Memory B cell (primary cell): Measurements from ENCODE around the gene DLX2.

Source experiments
- ATAC-seq: fragments of 150-1000 bp; cut with Tn5 transposase; 2 replicates; pipeline ENCODE4 v1.10.0; 2021; ENCODE audit warnings: low read depth, mild to moderate bottlenecking, moderate library complexity
- DNase-seq, 2 donors: peaks; one replicate each; pipeline ENCODE4 v3.0.0; 2022; ENCODE audit warnings: low spot score in 2 of 2
- H3K27ac Mint-ChIP-seq: one replicate; pipeline ENCODE4 v1.8.0; 2022; ENCODE audit warnings: mild to moderate bottlenecking, moderate library complexity, mixed read lengths
- H3K27me3 Mint-ChIP-seq: one replicate; pipeline ENCODE4 v1.8.0; 2022; ENCODE audit warnings: mixed read lengths
- H3K36me3 Mint-ChIP-seq: one replicate; pipeline ENCODE4 v1.8.0; 2022; ENCODE audit warnings: mild to moderate bottlenecking, mixed read lengths
- H3K4me1 Mint-ChIP-seq: one replicate; pipeline ENCODE4 v1.8.0; 2022; ENCODE audit warnings: mixed read lengths
- H3K4me3 Mint-ChIP-seq: one replicate; pipeline ENCODE4 v1.8.0; 2022; ENCODE audit warnings: mild to moderate bottlenecking, moderate library complexity, mixed read lengths
- H3K9me3 Mint-ChIP-seq: one replicate; pipeline ENCODE4 v1.8.0; 2022; ENCODE audit warnings: mixed read lengths

Gene DLX2

DNA sequence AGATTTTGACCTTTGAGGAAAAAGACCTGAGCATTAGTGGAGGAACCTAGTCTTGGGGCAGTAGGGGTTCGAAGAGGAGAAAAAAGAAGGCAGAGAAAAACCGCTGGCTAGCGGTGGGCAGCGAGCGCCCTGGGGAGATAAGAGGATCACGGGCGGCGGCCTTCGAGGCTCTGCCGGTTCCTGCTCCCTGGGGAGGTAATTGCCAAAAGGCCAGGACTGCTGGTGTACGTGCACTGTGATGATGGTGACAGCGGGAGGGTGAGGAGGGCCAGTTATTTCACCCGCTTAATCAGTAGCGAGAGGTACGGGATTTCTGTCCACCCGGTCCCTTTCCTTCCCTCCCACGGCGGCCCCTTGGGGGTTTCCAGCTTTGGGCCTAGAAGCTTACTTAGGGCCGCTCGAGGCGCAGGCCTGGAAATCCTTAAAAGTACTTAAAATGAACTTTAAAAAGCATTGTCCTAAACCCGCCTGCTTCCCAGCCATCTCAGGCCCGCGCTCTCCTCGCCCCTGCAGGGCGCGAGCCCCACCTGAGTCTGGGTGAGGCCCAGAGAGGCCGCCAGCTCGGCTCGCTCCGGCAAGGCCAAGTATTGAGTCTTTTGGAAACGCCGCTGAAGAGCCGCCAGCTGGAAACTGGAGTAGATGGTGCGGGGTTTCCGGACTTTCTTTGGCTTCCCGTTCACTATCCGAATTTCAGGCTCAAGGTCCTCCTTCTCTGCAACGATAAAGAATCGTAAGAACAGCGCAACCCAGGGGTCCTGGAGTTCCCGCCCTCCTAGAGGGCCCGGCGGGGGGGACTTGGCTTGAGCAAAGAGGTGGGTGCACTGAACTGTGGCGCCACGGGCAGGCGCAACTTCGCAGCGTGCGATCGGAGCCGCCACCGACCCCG lies 1.5 kb downstream of the DLX2 start:
- Mint-ChIP-seq H3K4me3 (peak overlapping the region; percentile 66), H3K4me1 (peaks cover 17% of the 10 kb centered on the region), H3K9me3 (peaks cover 5% of the 10 kb centered on the region), H3K27me3 (peaks cover 29% of the 10 kb centered on the region), H3K27ac (peak overlapping the region; percentile 73), H3K36me3 (no peaks in the 10 kb centered on the region)
- no peak for ATAC-seq
- DNase-seq = peak in 1 of 2 donors; percentile 34

DNA sequence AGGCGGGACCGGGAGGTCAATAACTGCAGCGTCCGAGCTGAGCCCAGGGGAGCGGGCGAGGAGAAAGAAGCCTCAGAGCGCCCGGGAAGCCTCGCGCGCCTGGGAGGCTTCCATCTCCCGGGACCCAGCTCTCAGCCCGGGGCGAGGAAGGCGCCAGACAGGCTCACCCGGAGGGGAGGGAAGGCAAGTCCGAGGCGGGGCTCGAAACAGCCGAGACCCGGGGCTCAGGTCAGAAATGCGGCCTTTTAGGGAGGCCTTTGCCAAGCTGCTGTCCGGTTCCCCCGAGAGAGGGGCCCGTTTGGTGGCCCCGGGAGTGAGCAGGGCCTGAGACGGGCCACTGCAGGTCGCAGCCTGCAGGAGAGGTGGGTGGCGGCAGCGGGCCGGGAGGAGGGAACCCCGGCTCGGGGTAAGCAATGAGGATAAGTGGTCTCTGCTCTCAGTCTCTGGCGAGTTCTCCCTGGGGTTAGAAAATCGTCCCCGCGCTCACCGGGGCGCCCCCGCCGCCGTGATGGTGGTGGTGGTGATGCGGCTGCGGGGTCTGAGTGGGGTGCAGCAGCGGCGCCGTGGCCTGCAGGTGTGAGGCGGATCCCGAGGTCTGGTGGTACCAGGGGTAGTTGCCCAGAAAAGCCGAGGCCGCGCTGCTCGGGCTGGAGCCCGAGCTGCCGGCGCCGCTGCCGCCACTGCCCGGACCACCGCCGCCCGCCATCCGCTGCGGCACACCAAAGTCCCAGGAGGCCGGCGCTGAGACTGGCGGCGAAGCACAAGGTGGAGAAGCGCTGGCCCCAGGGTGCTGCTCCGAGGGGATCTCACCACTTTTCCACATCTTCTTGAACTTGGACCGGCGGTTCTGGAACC lies 2.4 kb downstream of the DLX2 start:
- peaks cover 5% of the 10 kb centered on the region for H3K9me3 Mint-ChIP-seq
- peaks cover 29% of the 10 kb centered on the region for H3K27me3 Mint-ChIP-seq
- ATAC-seq = no peak
- peaks cover 23% of the 10 kb centered on the region for H3K4me1 Mint-ChIP-seq
- no peak overlapping the region for H3K27ac Mint-ChIP-seq
- DNase-seq = peak in 1 of 2 donors; percentile 42
- H3K4me3 Mint-ChIP-seq = peak overlapping the region; percentile 29
- H3K36me3 Mint-ChIP-seq = no peaks in the 10 kb centered on the region

DNA sequence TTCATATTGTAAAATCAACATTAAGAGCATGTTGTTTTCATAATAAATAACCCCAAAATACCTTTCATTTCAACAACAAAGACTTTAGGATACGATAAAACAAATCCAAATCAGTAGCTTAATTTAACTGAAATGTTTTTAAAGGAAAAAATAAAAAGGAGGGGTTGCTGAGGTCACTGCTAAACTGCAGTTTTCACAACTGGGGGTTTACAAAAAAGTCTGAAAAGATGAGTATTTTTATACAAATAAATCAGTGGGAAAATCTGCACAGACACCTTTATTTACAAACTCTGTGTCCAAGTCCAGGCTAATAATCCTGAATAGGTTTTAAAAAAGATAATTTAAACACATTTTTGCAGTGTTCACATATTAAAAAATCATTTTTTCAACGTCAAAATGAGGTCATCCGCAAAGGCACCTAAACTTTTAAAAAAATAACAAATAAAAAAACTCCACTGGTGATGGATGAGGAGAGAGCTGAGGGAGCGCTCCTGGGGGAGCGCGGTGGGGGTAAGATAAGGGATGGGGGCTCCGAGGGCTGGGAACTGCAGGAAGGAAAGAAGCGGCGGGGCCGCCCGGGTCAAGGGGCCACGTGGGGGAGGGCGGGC lies 3.1 kb downstream of the DLX2 start:
- peaks cover 23% of the 10 kb centered on the region for H3K4me1 Mint-ChIP-seq
- DNase-seq = no peak
- H3K27me3 Mint-ChIP-seq = peaks cover 26% of the 10 kb centered on the region
- H3K36me3 Mint-ChIP-seq = no peaks in the 10 kb centered on the region
- ATAC-seq = no peak
- no peak overlapping the region for H3K27ac Mint-ChIP-seq
- H3K4me3 Mint-ChIP-seq = no peak overlapping the region
- H3K9me3 Mint-ChIP-seq = peaks cover 2% of the 10 kb centered on the region

DNA sequence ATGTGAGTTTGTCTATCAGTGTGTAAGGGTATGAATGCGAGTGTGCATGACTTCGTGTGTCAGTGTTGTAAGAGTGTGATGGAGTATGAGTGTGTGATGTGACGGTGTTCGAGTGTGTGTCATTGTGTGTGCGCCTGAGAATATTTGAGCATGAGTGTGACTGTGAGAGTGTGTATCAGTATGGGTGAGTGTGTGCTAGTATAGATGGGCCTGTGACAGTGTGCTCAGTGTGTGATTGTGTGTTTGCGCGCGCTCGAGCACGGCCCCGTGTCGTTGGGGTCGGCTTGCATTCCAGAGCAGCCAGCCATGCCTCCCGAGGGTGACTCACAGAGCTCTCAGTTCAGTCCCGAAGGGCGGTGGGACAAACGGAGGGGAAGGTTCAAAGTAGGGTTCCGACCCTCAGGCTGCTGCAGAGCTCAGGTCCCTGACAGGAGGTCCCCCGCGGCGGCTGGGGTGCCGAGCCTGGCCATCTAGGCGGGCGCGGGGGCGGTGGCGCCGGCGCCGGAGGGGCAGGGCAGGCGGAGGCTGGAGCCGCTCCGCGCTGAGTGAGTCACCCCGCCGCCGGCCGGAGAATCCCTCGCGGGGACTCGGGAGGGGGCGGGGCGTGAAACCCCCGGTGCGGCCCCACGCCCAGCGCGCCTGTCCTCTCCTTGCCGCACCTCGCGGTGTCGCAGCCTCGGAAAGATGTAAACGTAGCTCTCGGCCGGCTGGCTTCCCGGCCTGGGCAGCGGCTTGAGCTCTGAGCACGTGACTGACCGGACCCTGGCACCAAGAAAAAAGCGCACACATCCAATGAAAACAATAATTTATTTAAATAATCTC lies 3.8 kb downstream of the DLX2 start:
- Mint-ChIP-seq H3K36me3 (no peaks in the 10 kb centered on the region), H3K4me1 (peaks cover 24% of the 10 kb centered on the region), H3K27me3 (peaks cover 27% of the 10 kb centered on the region), H3K27ac (peak overlapping the region; percentile 32), H3K9me3 (peaks cover 3% of the 10 kb centered on the region), H3K4me3 (peak overlapping the region; percentile 28)
- ATAC-seq (no peak), DNase-seq (peak in 1 of 2 donors; percentile 31)

DNA sequence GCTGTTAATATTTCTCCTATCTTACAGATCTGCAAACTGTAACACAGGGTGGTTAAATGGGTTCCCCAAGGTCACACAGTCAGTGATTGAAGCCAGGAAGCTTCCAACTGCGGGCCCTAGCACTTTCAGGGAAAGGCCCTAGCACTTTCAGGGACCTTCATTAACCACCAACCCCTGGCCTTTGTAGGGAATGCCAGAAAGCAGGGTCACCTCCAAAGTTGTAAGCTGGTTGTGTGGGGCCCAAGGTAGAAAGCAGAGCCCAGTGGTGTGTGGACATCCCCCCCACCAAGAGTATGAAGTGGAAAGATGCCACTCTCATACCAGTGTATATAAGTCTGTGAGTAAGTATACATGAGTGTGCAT lies 4.4 kb downstream of the DLX2 start:
- Mint-ChIP-seq H3K27ac (peak overlapping the region; percentile 32), H3K27me3 (peaks cover 27% of the 10 kb centered on the region), H3K4me3 (peak overlapping the region; percentile 28), H3K9me3 (peaks cover 3% of the 10 kb centered on the region), H3K36me3 (no peaks in the 10 kb centered on the region), H3K4me1 (peaks cover 25% of the 10 kb centered on the region)
- DNase-seq = no peak
- no peak for ATAC-seq

DNA sequence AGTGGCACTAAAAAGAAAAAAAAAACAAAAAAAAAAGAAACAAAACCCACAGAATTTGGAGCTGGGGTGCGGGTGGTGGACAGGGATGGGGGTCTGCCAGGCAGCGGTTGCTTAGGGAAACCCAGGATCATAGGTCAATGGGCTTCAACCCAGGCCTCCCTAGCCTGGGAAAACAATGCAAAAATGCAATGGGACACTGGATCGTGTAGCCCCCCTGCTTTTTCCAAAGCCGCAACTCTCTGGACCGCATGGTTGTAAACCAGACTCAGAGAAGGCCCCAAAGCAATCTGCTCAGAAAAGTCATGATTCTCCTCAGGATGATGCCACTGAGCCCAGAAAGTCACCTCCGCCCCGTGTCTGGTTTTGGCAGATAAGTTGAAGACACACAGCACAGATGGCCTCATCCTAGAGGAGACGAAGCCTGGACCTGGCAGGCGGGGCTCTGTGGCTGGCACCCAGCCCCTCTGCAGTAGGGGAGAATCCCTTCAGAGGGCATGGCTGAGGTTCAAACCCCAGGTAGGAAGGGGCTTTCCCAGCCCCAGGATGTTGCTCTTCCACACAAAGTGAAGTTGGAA lies 5.1 kb downstream of the DLX2 start:
- peaks cover 23% of the 10 kb centered on the region for H3K4me1 Mint-ChIP-seq
- peaks cover 29% of the 10 kb centered on the region for H3K27me3 Mint-ChIP-seq
- no peak overlapping the region for H3K27ac Mint-ChIP-seq
- H3K36me3 Mint-ChIP-seq = no peaks in the 10 kb centered on the region
- H3K9me3 Mint-ChIP-seq = peaks cover 3% of the 10 kb centered on the region
- no peak overlapping the region for H3K4me3 Mint-ChIP-seq
- DNase-seq = no peak
- ATAC-seq = no peak

DNA sequence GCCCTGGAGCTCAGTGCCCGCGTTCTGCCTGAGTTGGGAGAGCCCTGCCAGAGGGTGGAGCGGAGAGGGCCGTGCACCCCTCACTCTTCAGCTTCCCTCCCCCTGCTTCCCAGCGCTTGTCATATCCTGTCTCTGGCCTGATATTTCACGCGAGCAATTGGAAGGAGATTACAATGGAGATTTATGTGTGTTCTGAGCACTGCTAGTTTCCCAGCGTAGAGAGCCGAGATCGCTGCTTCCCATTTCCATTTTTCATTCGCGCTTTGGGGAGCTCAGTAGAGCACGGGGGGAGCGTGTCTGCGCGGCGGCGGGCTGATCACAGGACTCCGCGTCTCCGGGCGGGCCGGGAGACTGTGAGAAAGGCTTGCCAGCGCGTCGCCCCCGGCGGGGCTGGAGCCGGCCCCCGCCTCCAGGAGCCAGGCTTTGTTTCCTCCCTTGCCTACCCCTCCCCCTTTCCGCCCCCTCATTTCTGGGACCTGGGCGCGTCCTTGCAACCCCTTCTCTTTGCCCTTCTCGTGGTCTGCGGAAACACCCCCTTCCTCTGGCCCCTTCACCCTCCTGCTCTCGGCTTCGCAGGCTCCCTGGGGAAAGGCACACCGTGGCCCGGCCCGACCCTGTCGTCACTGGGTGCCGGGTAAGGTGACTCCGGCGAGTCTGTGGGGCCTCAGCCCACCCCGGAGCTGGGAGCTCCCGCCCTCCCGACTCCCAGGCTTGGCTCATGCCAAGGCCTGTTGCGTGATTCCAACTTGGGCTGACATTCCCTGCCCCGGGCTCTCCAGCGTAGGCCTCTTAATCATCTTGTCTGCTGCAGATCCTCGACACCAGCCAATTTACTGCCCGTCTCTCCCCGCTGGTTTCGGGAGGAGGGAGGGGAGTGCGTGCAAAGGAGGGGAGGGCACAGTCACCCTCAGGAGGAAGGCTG lies 5.8 kb downstream of the DLX2 start:
- ATAC-seq (no peak), DNase-seq (peak in 1 of 2 donors; percentile 22)
- H3K27ac Mint-ChIP-seq = peak overlapping the region; percentile 47
- H3K9me3 Mint-ChIP-seq = peaks cover 3% of the 10 kb centered on the region
- H3K4me1 Mint-ChIP-seq = peaks cover 21% of the 10 kb centered on the region
- peaks cover 28% of the 10 kb centered on the region for H3K27me3 Mint-ChIP-seq
- H3K4me3 Mint-ChIP-seq = peak overlapping the region; percentile 37
- no peaks in the 10 kb centered on the region for H3K36me3 Mint-ChIP-seq

DNA sequence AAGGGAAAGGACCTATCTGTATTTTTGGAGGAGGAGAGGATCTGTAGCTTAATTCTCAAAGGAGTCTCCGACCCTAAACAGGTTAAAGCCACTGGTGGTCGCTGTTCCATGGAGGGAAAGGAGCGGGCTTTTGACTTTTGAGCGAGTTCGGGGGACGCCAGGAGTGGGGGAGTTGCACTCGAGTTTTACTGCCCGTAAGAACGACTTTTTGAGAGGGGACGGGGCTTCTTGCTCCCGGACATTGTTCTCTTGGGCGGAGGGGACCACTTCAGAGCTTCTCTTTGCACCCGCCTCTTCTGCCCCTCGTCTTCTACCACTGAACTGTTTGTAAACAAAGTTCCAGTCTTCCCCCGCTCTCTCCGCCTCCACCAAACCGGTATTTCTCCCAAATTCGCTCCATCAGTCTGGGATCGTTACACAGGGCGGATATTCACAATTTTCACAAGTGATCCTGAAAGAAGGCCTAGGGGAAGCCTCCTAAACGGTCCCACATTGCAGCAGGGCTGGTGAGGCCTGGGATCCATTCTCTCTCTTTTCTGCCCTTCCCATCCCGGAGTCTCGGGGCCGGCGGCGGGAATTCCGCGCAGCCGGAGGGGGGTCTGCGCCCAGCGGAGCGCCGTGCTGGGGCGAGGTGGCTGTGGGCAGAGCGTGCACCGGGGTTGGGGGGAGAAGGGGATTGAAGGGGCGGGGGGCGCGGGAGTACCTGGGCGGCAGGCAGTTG lies 6.6 kb downstream of the DLX2 start:
- peaks cover 27% of the 10 kb centered on the region for H3K27me3 Mint-ChIP-seq

DNA sequence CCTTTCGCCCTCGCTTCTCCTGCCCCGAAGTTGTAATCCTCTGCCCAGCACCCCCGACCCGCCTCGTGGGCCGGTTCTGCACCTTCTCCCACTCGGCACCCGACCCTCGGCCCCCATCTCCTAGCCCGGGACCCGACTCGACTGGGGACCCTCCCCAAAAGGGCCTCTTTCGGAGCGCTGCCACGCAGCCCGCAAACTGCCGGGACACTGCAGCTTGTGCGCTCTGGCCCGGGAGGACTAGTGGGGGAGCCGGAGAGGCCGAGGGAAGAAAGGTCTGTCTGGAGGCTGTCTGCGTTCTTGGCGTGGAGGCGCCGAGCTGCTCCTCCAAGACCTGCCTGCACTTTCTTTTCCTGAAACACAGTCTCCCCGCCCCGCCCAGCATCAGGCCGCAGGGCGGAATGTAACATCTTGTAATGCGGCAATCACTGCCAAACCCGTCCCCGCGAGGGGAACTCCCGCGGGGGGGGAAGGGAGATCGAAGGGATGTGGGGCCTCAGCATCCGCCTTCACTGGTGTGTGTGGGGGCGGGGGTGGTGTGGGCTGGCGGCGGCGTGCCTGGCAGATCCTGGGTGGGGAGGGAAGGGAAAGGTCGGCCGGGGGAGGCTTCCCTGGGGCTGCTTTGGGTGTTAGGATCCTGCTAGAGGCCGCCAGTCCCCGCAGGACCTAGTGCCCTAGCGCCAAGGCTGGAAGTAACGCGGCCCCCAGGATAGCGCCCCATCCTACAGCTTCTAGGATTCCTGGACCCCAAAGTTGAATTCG lies 7.4 kb downstream of the DLX2 start:
- ATAC-seq (peak; percentile 79), DNase-seq (peak in 1 of 2 donors; percentile 57)
- peaks cover 27% of the 10 kb centered on the region for H3K27me3 Mint-ChIP-seq
- no peak overlapping the region for H3K27ac Mint-ChIP-seq
- H3K4me1 Mint-ChIP-seq = peaks cover 16% of the 10 kb centered on the region
- H3K36me3 Mint-ChIP-seq = no peaks in the 10 kb centered on the region
- peaks cover 3% of the 10 kb centered on the region for H3K9me3 Mint-ChIP-seq
- peak overlapping the region; percentile 69 for H3K4me3 Mint-ChIP-seq

More for the DNA sequence above, 6.6 kb downstream of the DLX2 start:
- peak in 1 of 2 donors; percentile 23 for DNase-seq
- Mint-ChIP-seq H3K4me1 (peaks cover 16% of the 10 kb centered on the region), H3K36me3 (no peaks in the 10 kb centered on the region), H3K9me3 (peaks cover 3% of the 10 kb centered on the region), H3K4me3 (no peak overlapping the region), H3K27ac (peak overlapping the region; percentile 47)
- ATAC-seq = no peak

DNA sequence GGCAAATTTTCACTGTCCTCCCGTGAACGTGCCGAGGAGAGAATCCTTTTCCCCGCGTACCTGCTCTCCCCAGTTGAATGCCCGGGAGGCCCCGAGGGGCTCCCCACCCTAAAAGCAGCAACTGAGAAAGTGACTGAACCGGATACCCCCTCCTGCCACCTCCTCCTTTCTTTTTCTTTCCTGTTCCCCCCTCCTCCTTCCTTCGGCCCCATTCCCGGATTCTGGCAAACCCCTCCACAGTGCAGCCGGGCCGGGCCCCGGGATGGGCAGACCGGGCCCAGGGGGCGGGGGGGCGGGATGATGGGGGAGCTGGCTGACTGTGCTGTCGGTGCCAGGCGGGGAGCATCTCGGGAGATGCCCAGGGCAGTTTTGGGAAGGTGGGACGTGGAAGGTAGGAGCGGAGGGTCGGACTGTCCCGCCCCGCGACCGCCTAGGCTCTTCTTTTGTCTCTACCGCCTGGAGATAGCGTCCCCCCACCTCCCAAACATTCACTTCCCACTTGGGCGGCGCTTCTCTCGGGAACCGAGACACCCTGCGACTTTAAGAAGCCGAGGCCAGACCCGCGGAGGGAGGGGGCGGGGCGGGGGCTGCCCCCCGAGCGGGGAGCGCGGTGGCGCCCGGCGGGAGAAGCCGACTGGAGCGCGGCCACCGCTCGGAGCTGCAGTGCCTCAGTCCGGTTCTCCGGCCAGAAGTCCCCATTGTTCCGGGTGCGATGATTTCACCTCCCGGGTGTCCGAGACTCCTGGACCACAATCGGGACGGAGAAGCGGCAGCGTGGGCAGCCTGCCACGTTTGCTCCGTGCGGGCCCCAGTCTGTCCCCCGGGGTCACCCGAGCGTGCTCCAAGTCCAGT lies 8.2 kb downstream of the DLX2 start:
- Mint-ChIP-seq H3K36me3 (peaks cover 1% of the 10 kb centered on the region), H3K4me3 (no peak overlapping the region), H3K27ac (no peak overlapping the region), H3K9me3 (peaks cover 3% of the 10 kb centered on the region), H3K4me1 (peaks cover 16% of the 10 kb centered on the region), H3K27me3 (peaks cover 29% of the 10 kb centered on the region)
- DNase-seq (peak in 1 of 2 donors; percentile 28), ATAC-seq (no peak)
